Astrocyte of the spinal cord (primary cell): ENCODE measurements around the gene ZNF729.

Source experiments
- DNase-seq: peaks from one replicate; pipeline ENCODE4 v3.0.0; 2011; ENCODE audit warnings: low read depth, low spot score
- H3K4me3 ChIP-seq: 2 replicates; pipeline ENCODE4 v1.5.1; 2011; ENCODE audit warnings: low read depth, mild to moderate bottlenecking, low read length, moderate library complexity
- in situ Hi-C: cut with HindIII; loops from 2 replicates; pipeline ENCODE4 v1.10.0; 2017; ENCODE audit warnings: low sequenced_read_pairs
- TF ChIP-seq, protein P1 (sequence below): IDR thresholded peaks from 2 replicates; pipeline ENCODE4 v1.5.1; 2012; ENCODE audit warnings: low read depth, mild to moderate bottlenecking, low read length, inconsistent platforms

ZNF729 gene

DNA sequence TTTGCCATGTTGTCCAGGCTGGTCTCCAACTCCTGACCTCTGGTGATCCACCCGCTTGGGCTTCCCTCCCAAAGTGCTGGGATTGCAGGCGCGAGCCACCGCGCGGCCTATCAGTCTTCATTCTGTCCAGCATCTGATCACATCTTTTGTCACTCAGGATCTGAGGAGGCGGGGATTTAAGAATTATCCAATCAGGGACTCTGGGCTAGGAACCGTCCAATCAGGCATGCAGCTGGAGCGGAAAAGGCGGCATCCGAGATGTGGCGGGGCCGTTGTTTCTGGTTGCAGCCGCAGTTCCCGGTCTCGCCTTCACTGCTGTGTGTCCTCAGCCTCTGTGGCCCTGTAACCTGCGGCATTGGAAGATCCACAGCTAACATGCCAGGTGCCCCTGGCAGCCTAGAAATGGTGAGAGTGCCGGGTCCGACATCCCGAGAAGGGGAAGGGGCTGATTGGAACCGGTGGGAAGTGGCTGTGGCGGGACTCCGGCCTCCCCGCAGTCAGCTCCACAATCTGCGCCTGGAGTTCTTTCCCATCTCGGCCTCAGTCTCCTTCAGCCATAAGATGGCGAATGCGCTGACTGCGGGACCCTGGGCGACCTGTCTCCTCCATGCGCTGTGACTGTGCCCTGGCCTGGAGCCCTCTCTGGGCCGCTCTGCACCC, at the start of gene ZNF729:
TSS of gene ZNF729 (plus strand) at position 291 of the 660 bp plus-strand sequence. CDS start at position 376, 85 bp downstream.
- DNase-seq, result no peak
- no peak within 1 kb of the TSS for H3K4me3 ChIP-seq
- in situ Hi-C loops, result no loop called here
- TF ChIP-seq, protein P1, sequence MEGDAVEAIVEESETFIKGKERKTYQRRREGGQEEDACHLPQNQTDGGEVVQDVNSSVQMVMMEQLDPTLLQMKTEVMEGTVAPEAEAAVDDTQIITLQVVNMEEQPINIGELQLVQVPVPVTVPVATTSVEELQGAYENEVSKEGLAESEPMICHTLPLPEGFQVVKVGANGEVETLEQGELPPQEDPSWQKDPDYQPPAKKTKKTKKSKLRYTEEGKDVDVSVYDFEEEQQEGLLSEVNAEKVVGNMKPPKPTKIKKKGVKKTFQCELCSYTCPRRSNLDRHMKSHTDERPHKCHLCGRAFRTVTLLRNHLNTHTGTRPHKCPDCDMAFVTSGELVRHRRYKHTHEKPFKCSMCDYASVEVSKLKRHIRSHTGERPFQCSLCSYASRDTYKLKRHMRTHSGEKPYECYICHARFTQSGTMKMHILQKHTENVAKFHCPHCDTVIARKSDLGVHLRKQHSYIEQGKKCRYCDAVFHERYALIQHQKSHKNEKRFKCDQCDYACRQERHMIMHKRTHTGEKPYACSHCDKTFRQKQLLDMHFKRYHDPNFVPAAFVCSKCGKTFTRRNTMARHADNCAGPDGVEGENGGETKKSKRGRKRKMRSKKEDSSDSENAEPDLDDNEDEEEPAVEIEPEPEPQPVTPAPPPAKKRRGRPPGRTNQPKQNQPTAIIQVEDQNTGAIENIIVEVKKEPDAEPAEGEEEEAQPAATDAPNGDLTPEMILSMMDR, result no peak

DNA sequence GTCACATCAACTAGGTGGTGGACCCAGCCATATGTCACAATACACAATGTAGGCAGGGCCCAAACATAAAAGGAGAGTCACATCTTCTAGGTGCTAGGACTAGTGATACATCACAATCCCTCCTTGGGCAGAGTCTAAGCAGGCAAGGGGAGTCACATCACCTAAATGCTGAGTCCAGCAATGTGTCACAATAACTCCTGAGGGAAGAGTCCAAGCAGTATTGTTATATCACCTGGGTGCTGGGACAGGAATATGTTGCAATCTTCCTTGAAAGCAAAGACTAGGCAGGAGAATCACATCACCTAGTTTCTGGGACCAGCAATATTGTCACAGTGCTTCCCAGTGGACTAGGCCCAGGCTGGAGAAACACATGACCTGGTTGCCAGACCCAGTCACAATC, 29.4 kb upstream of the ZNF729 start:
- no peak for DNase-seq
- no peak overlapping the region for H3K4me3 ChIP-seq
- in situ Hi-C loops, result no loop called here
- TF ChIP-seq, protein P1, result no peak

DNA sequence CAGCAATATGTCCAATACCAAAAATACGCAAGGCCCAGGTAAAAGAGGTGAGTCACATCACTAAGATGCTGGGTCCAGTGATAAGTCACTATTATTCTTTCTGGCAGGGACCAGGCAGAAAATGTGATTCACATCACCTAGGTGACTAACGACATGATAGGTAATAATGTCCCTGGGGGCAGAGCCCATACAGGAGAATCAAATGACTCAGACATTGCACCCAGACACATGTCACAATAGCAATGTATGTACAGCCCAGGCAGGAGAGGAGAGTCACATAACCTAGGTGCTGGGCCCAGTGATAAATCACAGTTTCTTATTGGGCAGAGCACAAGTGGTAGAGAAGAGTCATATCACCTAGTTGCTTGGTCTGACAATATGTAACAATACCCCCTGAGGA, 28.9 kb upstream of the ZNF729 start:
- TF ChIP-seq, protein P1, result no peak
- in situ Hi-C loops, result no loop called here
- H3K4me3 ChIP-seq, result no peak overlapping the region
- DNase-seq, result no peak

DNA sequence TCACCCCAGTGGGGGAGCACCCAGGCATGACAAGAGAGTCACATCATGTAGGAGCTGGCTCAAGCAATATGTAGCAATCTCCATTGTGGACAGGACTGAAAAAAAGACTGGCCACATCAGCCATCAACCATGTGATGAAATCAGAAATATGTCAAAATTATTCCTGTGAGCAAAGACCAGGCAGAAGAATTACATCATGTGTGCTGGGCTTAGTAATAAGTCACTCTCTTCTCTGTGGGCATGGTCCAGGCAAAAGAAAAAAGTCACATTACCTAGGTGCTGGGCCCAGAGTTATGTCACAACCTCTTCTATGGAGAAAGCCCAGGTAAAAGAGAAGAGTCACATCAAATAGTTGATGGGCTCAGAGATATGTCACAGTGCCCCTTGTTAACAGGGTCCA, 28.3 kb upstream of the ZNF729 start:
- no peak overlapping the region for H3K4me3 ChIP-seq
- no peak for DNase-seq
- TF ChIP-seq, protein P1, result no peak
- in situ Hi-C loops, result no loop called here

DNA sequence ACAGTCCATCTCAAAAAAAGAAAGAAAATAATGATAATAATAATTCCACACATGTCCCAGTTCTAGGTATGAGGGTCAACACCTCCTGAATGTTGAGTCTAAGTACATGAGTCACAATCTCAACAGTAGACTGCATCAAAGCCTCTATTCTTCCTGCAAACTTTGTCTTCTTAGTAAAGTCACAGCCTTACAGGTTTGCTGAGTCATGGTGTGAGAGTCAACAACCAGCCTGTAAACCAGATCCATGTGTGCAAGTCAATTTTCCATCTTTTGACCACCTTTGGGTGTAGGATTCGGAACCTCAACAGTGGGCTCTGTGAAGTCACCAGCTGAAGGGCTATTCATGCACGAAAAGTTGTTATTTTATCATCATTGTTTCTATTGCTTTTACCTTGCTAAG, 25.7 kb upstream of the ZNF729 start:
- TF ChIP-seq, protein P1, result no peak
- H3K4me3 ChIP-seq, result no peak overlapping the region
- DNase-seq, result no peak
- in situ Hi-C loops, result no loop called here

DNA sequence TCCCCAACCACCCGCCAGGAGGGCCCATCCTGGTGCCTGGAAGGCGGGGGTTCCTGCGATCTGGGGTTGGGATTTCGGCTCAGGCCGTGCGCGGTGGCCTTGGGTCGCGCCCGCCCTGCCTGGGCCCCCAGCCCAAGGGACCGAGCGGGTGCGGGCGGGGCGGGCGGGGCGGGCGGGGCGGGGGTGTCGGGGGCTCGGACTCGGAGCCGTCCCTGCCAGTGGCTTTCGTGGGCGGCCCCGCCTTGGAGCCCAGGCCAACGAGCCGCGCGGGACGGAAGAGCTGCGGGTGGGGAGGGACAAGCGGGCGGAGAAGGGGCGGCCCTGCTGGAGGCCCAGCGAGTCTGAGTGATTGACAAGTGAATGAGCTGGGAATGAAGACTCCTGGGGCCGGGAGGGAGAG, 24.6 kb upstream of the ZNF729 start:
- TF ChIP-seq, protein P1, result no peak
- no peak for DNase-seq
- in situ Hi-C loops, result no loop called here
- H3K4me3 ChIP-seq, result no peak overlapping the region
